Suprapubic skin (tissue), 4 donors: ENCODE results near the gene UQCR11. TPM values are rescaled to one million over a fixed set of nuclear protein-coding genes. Genes with fewer than 3 reads are reported as not detected.

Experiments
- DNase-seq, 2 donors: peaks; one replicate each; pipeline ENCODE4 v3.0.0-alpha.2; 2019; ENCODE audit warnings: low spot score in 2 of 2
- H3K27ac ChIP-seq: fragments of 200-600 bp; sonication (generic); one replicate; pipeline ENCODE4 v1.5.1; 2019
- H3K27me3 ChIP-seq: fragments of 200-600 bp; sonication (generic); one replicate; pipeline ENCODE4 v1.5.1; 2019
- H3K36me3 ChIP-seq: fragments of 200-600 bp; sonication (generic); one replicate; pipeline ENCODE4 v1.5.1; 2019
- H3K4me1 ChIP-seq: fragments of 200-600 bp; sonication (generic); one replicate; pipeline ENCODE4 v1.5.1; 2019
- H3K4me3 ChIP-seq: fragments of 200-600 bp; sonication (generic); one replicate; pipeline ENCODE4 v1.5.1; 2019; ENCODE audit warnings: mild to moderate bottlenecking
- H3K9me3 ChIP-seq: fragments of 200-600 bp; sonication (generic); one replicate; pipeline ENCODE4 v1.5.1; 2019
- CTCF ChIP-seq, 2 donors: fragments of 200-600 bp in 1 of 2; fragments of 450-650 bp in 1 of 2; sonication (generic) in 1 of 2; IDR thresholded peaks; one replicate each; pipeline ENCODE4 v1.5.1; 2016 to 2019; ENCODE audit warnings: antibody characterized with exemption in 2 of 2, mild to moderate bottlenecking in 1 of 2, moderate library complexity in 1 of 2
- EP300 ChIP-seq: sonication (generic); formaldehyde crosslinking; IDR thresholded peaks from one replicate; pipeline ENCODE4 v1.6.1; 2017; ENCODE audit warnings: antibody characterized with exemption
- POLR2A ChIP-seq, 2 donors: fragments of 450-650 bp; IDR thresholded peaks; one replicate each; pipeline ENCODE4 v1.6.1; 2017; ENCODE audit warnings: antibody characterized with exemption in 2 of 2, mild to moderate bottlenecking in 2 of 2, moderate library complexity in 2 of 2
- POLR2AphosphoS5 ChIP-seq, 3 donors: sonication (generic); formaldehyde crosslinking; IDR thresholded peaks; one replicate each; pipeline ENCODE4 v1.6.1; 2017; ENCODE audit warnings: antibody characterized with exemption in 3 of 3
- WGBS: methylation state at CpG from one replicate; pipeline ENCODE4 v1.1.5; 2018; 5-methylcytosine and 5-hydroxymethylcytosine counted together
- total RNA-seq, 4 donors: library from RNA; depleted of rRNA; stranded (reverse); fragments of >200 nt; gene quantifications; one replicate each; pipeline ENCODE4 v1.1.0, GENCODE V29; 2016

The UQCR11 gene
- total RNA-seq, 4 donors from 2014 or later, result 33.4 to 73.1 (median 59.4) TPM

GRCh38 chr19:1555487-1556389, 49.5 kb downstream of the UQCR11 start:
- peaks cover 5% of the 10 kb centered on the region for H3K4me1 ChIP-seq
- DNase-seq, result no peak
- 95% methylated on average over 105 of the region's 121 CpGs for WGBS
- H3K27ac ChIP-seq, result no peak overlapping the region
- H3K4me3 ChIP-seq, result no peak overlapping the region
- TF ChIP-seq POLR2A (IDR thresholded peaks at IDR 0.05) (no peak), POLR2AphosphoS5 (IDR thresholded peaks at IDR 0.05) (no peak), CTCF (IDR thresholded peaks at IDR 0.05) (no peak), EP300 (no peak)
- H3K27me3 ChIP-seq, result no peaks in the 10 kb centered on the region
- peaks cover 19% of the 10 kb centered on the region for H3K36me3 ChIP-seq
- no peaks in the 10 kb centered on the region for H3K9me3 ChIP-seq

GRCh38 chr19:1554968-1555367, 50.3 kb downstream of the UQCR11 start:
- peaks cover 19% of the 10 kb centered on the region for H3K36me3 ChIP-seq

DNA sequence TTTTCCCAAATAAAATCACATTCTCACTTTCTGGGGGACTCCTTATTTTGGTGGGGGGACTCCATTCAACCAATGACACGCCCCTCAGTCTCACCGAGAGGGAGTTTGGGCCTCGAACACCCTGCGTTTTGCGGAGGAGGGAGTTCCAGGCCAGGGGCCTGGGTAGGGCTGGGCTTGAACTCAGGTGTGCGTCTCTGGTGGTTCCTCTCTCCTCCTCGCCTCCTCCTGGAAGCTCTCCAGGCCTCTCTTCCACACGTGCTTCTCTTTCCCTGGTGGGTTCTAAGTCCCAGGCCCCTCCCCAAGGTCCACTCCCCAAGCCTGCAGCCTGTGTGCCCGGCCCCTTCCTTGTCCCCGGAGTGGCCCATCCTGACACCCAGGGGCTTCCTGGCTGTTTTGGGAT, 51.8 kb downstream of the UQCR11 start:
- Histone ChIP-seq H3K4me1 (no peaks in the 10 kb centered on the region), H3K4me3 (no peak overlapping the region), H3K27me3 (no peaks in the 10 kb centered on the region), H3K27ac (no peak overlapping the region), H3K36me3 (peaks cover 19% of the 10 kb centered on the region), H3K9me3 (no peaks in the 10 kb centered on the region)
- DNase-seq, result no peak
- 84% methylated on average over 10 of the region's 10 CpGs for WGBS
- TF ChIP-seq EP300, result no peak
- no peak for TF ChIP-seq POLR2AphosphoS5 (IDR thresholded peaks at IDR 0.05)
- no peak for TF ChIP-seq POLR2A (IDR thresholded peaks at IDR 0.05)
- no peak for TF ChIP-seq CTCF (IDR thresholded peaks at IDR 0.05)

More at GRCh38 chr19:1554968-1555367, 50.3 kb downstream of the UQCR11 start:
- Histone ChIP-seq H3K4me3 (no peak overlapping the region), H3K4me1 (no peaks in the 10 kb centered on the region), H3K9me3 (no peaks in the 10 kb centered on the region), H3K27me3 (no peaks in the 10 kb centered on the region), H3K27ac (no peak overlapping the region)
- DNase-seq, result no peak
- WGBS, result 91% methylated on average over 24 of the region's 24 CpGs
- TF ChIP-seq EP300 (no peak), CTCF (IDR thresholded peaks at IDR 0.05) (no peak), POLR2AphosphoS5 (IDR thresholded peaks at IDR 0.05) (no peak), POLR2A (IDR thresholded peaks at IDR 0.05) (no peak)

DNA sequence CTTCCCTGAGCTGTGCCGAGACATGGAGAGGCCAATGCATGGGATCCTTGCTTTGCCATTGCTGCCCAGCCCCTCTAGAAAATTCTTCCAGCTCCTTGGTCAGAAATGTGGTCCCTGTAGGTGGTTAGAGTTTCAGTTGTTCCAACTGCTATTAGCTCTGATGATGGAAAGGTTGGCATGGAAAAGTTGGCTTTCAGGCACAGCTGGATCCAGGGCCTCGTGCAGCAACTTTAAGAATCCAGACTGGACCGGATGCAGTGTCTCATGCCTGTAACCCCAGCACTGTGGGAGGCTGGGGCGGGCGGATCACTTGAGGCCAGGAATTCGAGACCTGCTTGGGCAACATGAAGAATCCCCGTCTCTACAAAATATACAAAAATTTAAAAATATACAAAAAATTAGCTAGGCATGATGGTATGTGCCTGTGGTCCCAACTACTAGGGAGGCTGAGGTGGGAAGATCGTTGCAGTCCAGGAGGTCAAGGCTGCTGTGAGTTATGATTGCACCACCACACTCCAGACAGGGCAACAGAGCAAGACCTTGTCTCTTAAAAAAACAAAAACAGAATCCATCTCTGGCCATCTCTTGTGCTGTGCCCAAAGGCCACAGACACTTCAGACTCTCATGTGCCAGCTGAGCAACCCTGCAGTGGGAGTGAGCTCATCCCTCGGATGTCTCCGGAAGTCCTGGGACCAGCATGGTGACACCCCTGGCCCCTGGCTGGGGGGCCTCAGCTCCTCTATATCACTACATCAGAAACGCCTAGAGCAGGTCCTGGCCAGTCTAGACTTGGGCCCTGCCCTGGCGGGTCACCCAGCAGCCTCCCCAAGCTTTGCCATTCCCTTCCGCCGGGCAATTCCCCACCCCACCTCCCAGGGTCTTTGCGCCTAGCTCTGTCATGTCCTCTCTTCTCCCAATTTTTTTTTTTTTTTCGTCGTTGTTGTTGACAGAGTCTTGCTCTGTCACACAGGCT, 53.9 kb downstream of the UQCR11 start:
- Histone ChIP-seq H3K36me3 (peaks cover 15% of the 10 kb centered on the region), H3K4me1 (peaks cover under 1% of the 10 kb centered on the region), H3K27me3 (no peaks in the 10 kb centered on the region), H3K27ac (no peak overlapping the region), H3K9me3 (no peaks in the 10 kb centered on the region), H3K4me3 (no peak overlapping the region)
- DNase-seq, result no peak
- no peak for TF ChIP-seq POLR2AphosphoS5 (IDR thresholded peaks at IDR 0.05)
- no peak for TF ChIP-seq CTCF (IDR thresholded peaks at IDR 0.05)
- TF ChIP-seq POLR2A (IDR thresholded peaks at IDR 0.05), result no peak
- TF ChIP-seq EP300, result no peak
- WGBS, result 75% methylated on average over 17 of the region's 17 CpGs
